GM21390 (cell line): Measurements from ENCODE around the gene PLAAT1.

Source experiments
- ATAC-seq: cut with Tn5 transposase; IDR thresholded peaks from one replicate; pipeline ENCODE4 v1.9.1; 2021; ENCODE audit not compliant: unreplicated experiment

PLAAT1 gene

GRCh38 chr3:193250492-193250891 is 9.5 kb downstream of the PLAAT1 start:
- ATAC-seq, result no peak

- no peak for ATAC-seq
Observed at GRCh38 chr3:193253986-193254660, 13.1 kb downstream of the PLAAT1 start.

DNA sequence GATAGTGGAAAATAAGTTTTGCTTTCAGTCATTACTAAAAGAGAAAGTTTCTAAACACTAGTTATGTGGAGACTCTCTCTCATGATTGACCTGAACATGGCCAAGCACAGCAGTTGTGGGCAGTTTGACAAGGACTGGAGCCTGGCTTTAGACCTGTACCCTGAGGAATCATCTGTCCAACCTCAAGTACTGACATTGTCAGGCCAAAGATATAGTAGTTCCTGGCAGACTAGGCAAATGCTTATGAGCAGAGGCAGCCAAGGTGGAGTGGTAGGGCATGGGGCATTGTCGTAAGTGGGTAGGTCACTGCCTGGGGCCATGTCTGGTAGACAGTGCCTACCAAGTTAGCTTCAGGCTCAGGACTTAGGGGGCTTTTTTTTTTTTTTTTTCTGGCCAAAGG is 20.9 kb downstream of the PLAAT1 start:
- ATAC-seq, result no peak

DNA sequence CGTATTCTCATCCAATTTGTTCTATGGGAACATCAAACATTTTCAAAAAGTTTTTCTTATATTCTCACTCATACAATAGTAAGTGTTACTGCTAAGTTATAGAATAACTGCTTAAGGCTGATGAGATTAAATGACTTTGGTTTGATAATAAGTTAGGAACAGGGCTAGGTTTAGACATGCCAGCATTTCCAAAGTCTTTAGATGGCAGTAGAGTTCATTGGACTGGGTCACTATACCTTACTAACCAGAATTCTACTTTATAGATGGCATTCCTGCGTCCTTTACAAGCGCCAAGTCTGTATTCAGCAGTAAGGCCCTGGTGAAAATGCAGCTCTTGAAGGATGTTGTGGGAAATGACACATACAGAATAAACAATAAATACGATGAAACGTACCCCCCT is 21.7 kb downstream of the PLAAT1 start:
- no peak for ATAC-seq

DNA sequence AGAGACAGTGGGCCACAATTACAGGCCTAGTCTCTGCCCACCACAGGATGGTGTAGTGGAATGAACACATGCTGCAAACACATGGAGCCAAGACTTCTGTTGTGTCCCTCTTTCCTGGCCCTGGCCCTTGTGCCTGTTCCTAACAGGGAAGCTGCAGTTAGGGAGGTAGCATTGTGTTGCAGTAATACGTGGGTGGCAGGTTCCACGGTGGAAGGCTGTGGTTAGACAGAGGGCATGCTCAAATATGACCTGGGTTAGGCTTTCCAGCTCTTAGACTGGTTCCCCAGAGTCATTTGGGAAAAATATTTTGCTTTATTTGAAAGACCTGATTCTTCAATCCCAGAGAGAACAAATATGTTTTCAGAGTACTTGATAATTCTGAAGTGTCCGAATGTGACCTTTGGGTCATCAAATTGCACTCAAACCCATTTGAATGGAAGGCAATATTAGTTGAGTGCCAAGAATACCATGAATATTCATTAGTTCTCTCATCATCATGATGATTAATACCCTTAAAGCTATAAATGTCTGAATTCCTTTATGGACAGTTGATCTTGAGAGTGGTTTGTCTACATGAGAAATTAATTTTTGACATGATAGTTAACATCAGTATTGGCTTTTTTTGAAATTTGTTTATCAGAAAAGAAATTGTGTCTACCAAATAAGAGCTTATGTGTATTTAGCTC is 28.5 kb downstream of the PLAAT1 start:
- ATAC-seq, result no peak

DNA sequence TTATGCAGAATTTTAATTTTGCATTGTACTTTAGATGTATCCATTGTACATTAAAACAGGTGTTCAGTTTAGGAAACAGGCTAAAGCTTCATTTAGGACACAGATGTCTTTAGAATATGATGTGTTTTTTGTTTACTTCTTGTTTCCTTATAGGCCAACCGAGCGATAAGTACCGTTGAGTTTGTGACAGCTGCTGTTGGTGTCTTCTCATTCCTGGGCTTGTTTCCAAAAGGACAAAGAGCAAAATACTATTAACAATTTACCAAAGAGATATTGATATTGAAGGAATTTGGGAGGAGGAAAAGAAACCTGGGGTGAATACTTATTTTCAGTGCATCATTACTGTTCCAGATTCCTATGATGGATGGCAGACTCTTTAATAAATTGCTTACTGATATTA is 29.4 kb downstream of the PLAAT1 start:
- ATAC-seq, result no peak

- no peak for ATAC-seq
Observed at GRCh38 chr3:193271101-193271840, 30.2 kb downstream of the PLAAT1 start.

DNA sequence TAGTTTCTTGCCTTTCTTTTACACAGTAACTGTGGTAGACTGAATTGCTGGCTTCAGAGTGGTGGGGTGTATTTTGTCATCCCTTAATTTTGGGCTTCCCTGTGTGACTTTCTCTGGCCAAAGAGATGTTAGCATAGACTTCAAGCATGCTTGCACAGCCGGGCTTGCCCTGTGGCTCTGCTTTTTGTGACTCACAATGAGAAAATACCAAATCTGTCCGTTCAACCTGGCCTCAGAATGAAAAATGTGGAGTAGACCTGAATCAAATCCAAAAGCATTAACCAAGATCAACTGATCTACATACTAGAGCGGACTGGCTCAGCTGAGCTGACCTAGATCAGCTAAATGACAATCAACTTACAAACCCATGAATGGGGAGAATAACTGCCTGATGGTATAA is 51.4 kb downstream of the PLAAT1 start:
- no peak for ATAC-seq

DNA sequence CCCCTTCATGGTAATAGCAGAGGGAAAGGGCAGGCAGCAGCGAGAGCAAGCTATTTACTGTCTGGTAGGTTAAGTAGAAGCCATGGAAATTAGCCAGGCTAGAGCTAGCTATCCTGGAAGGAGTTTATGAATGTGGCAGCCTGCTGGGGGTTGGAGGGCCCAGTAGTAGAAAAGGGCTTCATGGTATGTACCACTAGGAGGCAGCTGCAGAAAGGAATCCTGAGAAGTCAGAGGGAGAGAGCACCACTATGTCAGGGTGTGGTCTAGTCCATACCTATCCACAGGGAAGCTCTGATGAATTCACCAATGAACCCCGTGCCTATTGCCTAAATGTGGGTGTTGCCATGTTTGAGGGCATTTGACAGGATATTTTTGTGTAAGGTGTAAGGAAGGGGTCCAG is 55.0 kb downstream of the PLAAT1 start:
- ATAC-seq, result no peak

DNA sequence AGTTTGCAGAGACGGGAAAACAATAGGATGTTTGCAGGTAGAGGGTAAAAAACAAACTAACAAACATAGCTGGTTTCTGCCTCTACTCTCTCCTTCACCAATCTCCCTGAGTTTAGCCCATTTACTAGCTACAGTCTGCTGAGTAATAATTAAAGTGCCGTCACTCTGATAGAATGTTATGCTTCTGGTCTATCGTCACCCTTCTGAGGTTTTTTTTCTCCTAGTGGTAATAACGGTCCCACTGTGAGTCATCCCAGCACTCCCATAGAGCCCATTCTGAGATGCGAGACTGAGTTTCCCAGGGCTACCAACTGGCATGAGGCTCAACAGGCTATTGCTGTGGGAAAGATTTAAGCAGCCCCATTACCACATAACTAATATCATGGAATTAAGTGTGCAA is 56.4 kb downstream of the PLAAT1 start:
- no peak for ATAC-seq

GRCh38 chr3:193301433-193301832 is 60.4 kb downstream of the PLAAT1 start:
- no peak for ATAC-seq

- no peak for ATAC-seq
Observed at GRCh38 chr3:193305356-193305755, 64.3 kb downstream of the PLAAT1 start.

GRCh38 chr3:193310914-193311723 is 70.1 kb downstream of the PLAAT1 start:
- no peak for ATAC-seq

DNA sequence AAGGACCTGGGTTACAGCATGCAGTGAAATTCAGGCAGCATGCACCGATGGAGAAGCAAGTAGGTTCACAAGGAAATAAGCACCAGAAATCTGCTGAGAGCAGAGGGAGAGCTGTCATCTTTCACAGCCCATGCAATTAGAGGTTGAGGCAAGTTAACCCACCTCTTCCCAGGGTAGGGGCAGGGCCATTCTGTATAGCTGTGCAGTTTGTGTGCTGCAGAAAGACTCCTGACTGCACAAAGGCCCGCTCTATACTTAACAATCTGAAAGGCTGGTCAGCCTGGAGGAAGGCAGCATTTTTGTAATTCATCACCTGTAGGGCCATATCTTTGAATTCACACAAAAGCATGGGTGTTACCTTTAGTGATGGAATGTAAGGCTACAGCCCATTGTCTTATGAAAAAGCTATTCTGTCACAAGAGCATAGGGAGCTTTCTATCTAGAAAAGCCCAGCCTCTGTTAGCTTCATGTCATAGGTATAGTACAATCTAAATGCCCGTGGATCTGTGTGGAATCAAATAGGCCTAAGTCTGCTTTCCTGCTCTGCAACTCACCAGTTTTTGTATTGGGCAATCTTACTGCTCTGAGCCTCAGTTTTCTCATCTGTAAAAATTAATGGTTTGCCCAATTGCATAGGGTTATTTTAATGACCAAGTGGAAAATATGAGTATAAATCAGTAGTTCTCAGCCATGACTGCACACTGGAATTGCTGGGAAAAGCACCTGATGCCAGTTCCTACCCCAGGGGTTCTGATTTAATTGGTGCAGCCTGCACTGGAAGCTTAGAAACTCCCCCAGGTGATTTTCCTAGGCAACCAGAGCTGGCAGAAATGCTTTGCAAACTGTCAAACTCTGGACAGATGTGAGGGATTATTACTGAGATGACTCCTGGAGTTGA is 72.3 kb downstream of the PLAAT1 start:
- ATAC-seq, result no peak

GRCh38 chr3:193314161-193314560 is 73.1 kb downstream of the PLAAT1 start:
- ATAC-seq, result no peak

- ATAC-seq, result no peak
Observed at GRCh38 chr3:193317682-193318300, 76.8 kb downstream of the PLAAT1 start.
